ENCODE results near the gene MRPL28.
"Not testable (repeated sequence)": the region's sequence is repeated elsewhere in the genome, so short reads cannot be mapped to it uniquely, and the experiment has no call there.

Gene MRPL28

DNA sequence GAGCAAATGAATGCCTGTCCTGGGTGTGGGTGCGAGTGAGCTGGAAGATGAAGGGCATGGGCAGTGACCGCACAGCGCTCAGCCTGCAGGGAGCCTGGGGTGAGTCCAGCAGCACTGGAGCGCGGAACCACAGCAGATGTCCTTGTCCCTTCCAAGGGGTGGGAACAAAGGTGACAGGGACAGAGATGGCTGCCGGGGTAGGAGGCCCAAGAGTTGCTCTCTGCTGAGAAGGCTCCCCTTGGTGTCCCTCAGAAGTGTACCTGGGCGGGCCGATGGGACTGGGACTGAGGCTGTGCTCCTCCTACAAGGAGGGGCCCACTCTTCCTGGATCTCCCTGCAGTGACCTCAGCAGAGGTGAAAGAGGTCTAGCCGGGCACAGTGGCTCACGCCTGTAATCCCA is 19.0 kb upstream of the MRPL28 start:
- DNase-seq (ENCODE audit: low spot score) = no peak

DNA sequence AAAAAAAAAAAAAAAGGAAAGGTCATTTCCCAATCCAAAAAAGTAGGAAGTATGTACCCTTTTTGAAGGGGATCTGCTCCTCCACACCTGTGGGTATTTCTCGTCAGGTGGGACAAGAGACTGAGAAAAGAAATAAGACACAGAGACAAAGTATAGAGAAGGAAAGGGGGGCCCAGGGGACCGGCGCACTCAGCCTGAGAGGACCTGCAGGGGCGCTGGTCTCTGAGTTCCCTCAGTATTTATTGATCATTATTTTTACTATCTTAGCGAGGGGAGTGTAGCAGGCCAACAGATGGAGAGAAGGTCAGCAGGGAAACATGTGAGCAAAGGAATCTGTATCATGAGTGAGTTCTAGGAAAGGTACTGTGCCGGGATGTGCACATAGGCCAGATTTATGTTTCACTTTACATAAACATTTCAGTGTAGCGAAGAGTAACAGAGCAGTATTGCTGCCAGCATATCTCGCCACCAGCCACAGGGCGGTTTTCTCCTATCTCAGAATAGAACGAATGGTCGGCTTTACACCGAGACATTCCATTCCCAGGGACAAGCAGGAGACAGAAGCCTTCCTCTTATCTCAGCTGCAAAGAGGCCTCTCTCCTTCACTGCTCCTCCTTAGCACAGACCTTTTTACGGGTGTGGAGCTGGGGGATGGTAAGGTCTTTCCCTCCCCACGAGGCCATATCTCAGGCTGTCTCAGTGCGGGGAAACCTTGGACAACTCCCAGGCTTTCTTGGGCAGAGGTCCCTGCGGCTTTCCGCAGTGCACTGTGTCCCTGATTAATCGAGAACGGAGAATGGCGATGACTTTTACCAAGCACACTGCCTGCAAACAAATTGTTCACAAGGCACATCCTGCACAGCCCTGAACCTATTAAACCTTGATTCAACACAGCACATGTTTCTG is 17.7 kb upstream of the MRPL28 start:
- DNase-seq (ENCODE audit: low spot score) = not testable (repeated sequence)

DNA sequence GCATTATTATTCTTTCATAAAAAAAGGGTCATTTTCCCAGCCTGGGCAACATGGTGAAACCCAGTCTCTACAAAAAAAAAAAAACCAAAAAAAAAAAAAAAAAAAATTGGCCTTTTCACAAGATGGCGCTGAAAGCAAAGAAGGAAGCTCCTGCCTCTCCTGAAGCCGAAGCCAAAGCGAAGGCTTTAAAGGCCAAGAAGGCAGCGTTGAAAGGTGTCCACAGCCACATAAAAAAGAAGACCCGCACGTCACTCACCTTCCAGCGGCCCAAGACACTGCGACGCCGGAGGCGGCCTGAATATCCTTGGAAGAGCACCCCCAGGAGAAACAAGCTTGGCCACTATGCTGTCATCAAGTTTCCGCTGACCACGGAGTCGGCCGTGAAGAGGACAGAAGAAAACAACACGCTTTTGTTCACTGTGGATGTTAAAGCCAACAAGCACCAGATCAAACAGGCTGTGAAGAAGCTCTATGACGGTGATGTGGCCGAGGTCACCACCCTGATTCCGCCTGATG is 16.4 kb upstream of the MRPL28 start:
- no peak for DNase-seq (ENCODE audit: low spot score)

DNA sequence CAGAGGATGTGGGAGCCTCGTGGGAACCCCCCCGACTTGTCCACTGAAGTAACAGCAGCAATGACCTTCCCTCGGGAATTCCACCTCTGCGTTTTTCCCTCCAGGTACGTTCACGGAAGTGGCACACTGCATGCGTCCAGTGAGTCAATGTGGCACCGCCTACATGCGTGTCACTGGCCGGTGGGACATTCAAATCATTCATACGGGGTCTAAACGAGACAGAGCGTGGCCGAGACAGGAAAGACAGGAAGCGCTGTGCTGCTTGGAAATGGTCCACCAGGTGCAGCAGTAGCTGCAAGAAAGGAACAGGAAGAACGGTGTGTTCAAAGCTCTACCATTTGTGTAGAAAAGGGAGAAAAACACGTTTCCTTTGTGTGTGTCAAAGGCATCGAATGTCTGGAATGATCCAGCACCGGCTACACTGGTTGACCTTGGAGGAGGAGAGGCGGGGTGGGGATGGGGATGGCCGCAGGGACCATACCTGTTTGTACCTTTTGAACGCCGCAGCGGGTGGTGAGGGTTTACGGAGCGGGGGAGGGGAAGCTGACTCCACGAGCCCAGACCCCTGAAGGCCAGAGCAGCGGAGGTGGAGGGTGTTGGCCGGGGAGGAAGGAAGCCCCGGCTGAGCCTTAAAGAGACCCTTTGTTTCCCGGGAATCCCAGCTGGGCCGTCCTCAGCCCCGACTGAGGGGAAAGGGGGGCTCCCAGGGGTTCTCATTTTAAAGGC is 13.2 kb upstream of the MRPL28 start:
- DNase-seq (ENCODE audit: low spot score) = no peak

DNA sequence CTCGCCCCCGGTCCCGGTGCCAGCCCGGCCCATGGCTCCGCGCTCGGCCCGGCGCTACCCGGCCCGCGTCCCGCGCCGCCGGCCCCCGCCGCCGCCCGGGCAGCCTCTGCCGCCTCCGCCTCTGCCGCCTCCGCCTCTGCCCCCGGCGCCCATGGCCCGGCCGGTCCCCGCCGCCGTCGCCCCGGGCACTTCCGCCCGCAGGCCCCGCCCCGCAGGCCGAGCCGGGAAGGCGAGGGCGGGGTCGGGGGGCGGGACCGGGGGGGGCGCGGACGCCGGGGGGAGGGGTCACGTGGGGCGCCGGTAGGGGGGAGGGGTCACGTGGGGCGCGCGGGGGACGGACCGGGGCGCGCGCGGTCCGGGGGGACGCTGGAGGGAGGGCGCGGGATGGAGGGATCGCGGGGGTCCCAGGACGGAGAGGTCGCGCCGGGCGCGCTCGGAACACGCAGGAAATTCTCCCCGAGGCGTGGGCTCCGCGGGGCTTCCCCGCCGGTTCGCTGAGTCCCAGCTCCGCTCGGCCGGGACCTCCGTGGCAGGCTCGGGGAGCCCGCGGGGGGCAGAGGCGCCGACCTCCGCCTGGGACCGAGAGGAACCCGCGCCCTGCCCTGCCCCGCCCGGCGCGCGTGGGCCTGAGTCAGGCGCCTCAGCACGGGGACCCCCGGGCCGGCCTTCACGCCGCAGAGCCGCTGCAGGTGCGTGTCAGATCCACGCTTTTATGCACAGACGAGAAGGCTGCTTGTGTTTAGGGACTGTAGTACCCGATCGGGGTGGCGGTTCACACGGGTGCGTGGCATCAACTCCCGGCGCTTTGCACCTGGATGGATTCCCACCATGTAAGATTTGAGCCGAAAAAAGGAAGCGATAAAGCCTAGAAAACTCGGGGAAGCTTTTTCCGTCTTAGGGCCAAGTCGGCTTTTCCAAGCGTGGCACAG is 11.7 kb upstream of the MRPL28 start, which contains the start of gene PGAP6:
TSS of gene PGAP6 (minus strand) at position 190 of the 929 bp plus-strand sequence. CDS start at position 33, 157 bp downstream.
- DNase-seq (ENCODE audit: low spot score) = no peak

DNA sequence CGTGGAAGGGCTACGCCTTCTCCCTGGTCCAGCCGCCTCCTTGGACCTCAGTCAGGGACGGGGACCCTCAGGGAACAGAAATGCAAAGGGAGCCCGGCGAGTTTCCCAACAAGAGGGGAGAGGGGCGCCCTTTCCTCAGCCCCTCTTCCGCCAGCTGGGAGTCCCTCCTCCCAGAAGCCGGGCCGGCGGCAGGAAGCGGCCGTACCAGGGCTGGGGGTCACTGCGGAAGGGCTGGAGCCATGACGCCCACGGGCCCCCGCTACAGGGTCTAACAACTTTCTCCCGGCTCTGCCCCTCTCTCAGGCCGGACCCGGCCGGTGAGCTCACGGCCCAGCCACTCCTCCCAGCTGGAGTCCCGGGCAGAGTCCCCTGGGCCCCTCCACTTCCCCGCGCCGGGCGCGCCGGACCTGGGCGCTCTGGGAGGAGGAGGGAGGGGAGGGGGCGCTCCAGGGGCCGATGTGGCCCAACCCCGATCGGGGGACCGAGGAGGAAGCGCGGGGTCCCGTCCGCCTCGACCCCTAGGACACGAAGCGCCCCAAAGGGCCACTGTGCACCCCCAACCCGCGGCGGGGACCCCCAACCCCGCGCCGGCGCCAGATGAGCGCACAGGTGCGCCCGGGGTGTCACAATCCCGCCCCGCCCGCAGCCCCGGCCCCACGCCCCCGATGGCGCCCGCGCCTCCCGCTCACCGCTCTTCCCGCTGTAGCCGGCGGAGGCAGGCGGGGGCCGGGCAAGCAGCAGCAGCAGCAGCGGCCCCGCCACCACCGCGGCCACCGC is 10.9 kb upstream of the MRPL28 start:
- no peak for DNase-seq (ENCODE audit: low spot score)

DNA sequence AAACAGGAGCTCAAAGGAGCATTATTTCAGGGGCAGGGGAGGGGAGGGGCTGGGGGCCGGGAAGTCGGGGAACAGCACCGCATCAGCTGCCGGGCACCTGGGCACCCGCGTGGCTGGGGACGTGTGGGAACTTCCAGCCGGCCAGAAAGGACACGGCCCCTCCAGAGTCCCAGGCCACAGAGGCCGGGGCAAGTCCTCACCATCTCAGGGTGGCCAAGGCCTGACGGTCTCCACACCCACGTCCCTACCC is 10.3 kb upstream of the MRPL28 start:
- no peak for DNase-seq (ENCODE audit: low spot score)

DNA sequence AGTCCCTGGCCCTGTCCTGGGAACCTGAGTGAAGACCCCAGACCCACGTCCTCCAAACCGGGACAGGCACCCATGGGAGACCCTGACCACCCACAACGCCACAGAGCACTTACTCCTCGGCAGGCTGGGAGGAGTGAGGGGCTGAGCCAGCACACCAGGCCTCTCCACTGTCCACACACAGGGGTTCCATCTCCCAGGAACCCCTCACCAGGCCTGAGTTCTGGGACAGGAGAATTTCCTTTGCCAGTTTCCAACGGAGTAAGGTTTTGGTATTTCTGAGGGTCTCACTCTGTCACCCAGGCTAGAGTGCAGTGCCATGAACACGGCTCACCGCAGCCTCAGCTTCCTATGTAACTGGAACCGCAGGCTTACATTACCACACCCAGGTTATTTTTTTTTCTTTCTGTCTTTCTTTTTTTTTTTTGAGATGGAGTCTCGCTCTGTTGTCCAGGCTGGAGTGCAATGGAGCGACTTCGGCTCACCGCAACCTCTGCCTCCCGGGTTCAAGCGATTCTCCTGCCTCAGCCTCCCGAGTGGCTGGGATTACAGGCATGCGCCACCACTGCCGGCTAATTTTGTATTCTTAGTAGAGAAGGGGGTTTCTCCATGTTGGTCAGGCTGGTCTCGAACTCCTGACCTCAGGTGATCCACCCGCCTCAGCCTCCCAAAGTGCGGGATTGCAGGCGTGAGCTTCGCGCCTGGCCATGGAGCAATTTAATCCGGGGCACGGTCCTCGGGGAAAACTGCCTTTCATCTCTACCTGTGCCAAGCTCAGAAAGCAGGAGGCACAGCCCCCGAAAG is 9.8 kb upstream of the MRPL28 start:
- no peak for DNase-seq (ENCODE audit: low spot score)

DNA sequence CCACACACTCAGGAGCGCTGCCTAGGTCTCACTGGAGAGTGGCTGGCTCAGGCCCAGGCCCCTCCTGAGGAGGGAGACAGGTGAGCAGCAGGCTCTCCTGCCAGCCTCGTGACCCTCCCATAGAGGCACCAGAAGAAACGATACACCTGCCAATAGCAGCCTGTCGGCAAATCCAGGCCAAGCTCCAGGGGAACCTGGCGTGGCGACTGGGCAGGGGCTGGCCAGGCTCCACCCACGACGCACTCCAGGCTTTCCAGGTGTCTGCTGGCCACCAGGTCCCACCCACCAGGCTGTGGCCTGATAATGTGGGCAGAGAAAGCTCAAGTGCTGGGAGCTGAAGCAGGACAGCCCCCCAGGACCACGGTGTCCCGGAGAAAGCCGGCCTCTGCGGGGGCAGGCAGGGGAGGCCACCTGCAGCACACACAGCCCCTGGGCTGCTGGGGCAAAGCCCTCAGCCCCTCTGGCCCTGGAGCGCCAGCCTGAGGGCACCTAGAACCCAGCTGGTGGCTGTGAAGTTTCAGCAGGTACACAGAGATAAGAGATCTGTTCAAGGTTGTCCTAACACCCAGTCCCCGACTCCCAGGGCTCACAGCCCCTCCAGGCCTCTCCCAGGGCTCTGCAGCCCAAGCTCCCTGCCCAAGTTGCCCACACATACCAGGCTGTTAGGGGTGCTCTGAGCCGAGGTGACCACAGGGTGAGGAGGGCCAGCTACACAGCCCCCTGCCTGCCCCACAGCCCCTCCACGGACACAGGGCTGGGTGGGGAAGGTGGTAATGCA is 9.0 kb upstream of the MRPL28 start:
- no peak for DNase-seq (ENCODE audit: low spot score)

DNA sequence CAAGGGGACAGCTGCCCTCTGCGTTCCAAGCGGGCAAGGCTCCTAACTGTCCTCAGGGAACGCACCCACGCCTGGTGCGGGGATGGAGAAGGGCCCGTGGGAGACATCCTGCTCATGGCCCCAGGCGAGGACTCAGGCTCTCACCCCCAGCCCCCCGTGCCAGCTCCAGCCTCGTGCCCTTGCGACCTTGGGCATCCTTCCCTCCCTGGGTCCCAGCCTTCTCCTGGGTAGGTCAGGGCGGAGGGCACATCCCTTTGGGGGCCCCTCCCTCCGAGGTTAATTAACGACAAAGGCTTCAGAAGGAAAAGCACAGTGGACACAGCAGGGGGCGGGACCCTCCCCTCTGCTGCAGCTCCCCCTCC is 8.5 kb upstream of the MRPL28 start:
- DNase-seq (ENCODE audit: low spot score) = no peak

DNA sequence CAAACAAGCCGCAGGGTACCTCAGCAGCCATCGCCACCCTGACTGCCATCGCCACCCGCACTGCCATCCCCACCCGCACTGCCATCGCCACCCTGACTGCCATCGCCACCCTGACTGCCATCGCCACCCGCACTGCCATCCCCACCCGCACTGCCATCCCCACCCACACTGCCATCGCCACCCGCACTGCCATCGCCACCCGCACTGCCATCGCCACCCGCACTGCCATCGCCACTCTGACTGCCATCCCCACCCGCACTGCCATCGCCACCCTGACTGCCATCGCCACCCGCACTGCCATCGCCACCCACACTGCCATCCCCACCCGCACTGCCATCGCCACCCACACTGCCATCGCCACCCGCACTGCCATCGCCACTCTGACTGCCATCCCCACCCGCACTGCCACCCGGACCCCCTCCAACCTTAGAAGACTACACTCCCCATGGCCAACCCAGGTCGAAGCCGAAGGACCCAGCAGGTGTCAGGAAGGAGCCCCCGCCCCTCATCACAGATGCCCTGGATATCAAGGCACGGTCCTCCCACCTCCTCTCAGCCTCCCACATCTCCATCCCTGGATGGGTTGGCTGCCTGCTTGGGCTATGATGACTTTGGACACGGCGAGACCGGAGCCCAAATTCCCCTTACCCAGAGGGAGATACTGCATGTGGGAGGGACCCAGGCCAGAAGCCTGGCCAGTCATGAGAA is 7.9 kb upstream of the MRPL28 start:
- DNase-seq (ENCODE audit: low spot score) = not testable (repeated sequence)

DNA sequence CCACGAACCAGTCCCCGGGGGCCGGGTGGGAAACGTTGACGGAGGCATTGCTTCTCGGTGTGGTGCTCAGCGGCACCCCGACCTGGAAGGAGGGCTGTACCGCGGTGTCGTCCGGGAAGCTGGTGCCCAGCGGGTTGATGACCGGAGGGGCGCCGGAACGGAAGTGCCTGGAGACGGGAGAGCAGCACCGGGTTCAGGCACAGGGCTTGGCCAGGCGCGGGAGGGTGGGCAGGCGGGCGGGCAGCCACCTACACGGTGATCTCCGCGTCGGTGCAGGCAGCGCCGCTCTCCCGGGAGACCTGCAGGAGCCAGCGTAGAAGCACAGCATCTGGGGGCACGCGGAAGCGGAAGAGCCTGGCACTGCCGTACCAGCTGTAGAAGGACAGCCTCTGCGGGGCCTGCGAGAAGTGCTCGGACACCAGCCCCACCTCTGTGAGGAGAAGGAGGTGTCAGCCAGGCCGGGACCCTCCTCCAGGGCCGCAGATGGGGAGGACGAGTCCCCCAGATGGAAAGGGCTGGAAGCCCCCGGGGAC is 7.1 kb upstream of the MRPL28 start:
- DNase-seq (ENCODE audit: low spot score) = no peak

DNA sequence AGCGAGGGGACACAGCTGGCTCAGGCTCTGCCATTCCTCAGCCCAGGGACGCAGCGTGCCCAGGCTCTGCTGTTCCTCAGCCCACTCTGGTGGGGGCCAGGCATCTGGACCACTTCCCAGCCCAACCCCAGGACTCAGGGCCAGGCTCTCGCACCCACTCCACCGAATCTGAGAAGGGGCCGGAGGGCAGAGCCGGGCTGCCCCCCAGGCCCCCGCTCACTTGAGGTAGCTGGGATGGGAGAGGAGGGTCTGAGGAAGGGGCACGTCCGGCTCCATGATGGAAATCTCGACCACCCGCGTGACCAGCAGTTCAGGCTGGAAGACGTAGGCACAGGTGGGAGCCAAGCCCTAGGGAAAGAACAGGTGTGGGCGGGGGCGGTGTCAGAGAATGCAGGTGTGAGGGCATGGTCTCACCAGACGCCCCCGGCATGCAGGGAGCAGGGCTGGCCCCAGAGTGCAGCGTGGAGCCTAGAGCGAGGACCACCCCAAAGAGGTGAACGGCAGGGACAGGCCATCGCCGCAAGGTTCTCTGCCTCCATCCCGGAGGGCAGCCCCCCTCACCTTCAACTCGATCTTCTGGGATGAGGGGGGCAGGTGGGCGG is 6.6 kb upstream of the MRPL28 start:
- DNase-seq (ENCODE audit: low spot score) = no peak

DNA sequence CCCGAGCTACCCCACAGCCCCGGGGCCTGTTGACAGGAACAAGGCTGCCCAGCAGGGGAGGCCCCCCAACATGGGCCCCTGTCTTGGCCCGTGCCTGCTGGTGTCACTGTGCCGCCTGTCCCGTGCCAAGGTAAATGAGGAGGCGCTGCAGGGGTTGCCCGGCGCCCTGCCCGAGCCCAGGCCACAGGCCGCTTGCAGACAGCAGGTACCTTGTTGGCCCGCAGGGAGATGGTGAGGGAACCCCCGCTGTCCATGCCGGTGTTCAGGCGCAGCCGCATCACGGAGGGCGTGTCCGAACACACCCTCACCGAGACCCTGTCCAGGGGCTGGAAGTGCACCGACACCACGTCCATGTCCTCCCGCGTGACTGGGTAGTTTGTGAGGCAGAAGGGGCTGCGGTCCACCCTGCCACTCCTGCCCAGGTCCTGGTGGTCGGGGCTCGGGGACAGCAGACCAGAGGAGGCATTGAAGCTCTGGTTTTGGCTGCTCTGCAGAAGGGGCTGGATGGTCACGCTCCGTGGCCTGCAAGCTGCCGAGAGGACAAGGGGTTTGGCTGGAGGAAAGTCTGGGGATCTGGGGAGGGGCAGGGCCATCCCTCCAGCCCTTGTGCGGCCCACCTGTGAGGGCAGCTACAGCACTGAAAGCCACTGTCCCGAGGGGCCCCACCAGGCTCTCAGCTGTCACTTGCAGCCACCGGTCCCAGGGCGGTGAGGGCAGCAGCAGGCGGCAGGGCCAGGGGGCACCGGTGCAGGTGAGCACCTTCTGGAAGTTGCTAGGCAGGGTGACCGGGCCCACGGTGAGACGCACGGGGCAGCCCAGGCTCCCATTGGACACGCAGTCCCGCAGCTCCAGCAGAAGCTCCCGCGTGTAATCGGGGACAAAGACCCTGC is 5.8 kb upstream of the MRPL28 start:
- no peak for DNase-seq (ENCODE audit: low spot score)

DNA sequence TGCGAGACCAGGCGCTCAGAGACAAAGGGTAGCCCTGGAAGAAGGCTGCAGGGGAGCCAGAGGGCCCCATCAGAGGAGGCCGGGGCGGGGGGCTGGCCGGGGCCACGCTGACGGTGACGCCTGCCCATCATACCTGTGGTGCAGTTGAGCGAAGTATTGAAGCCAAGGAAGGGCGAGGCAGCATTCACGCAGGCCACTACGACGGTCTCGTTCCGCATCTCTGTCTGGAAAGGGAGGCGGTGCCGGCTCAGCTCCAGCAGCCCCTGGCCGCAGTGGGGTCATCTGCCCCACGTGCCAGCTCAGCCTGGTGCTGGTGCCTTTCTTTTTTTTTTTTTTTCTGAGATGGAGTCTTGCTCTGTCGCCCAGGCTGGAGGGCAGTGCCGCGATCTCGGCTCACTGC is 4.9 kb upstream of the MRPL28 start:
- no peak for DNase-seq (ENCODE audit: low spot score)

DNA sequence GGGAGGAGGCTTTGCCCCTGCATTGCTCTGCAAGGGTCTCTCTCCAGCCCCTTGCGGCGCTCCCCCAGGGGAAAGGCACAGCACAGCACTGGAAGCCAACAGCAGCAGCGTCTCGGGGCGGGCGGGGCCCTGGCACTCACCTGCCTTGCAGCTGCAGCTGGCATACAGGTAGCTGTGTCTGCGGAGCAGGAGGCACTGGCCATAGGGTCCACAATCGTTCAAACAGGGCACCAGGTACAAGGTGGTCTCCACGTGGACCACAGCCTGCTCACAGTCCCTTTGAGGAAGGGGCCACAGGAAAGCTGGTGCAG is 4.2 kb upstream of the MRPL28 start:
- no peak for DNase-seq (ENCODE audit: low spot score)

DNA sequence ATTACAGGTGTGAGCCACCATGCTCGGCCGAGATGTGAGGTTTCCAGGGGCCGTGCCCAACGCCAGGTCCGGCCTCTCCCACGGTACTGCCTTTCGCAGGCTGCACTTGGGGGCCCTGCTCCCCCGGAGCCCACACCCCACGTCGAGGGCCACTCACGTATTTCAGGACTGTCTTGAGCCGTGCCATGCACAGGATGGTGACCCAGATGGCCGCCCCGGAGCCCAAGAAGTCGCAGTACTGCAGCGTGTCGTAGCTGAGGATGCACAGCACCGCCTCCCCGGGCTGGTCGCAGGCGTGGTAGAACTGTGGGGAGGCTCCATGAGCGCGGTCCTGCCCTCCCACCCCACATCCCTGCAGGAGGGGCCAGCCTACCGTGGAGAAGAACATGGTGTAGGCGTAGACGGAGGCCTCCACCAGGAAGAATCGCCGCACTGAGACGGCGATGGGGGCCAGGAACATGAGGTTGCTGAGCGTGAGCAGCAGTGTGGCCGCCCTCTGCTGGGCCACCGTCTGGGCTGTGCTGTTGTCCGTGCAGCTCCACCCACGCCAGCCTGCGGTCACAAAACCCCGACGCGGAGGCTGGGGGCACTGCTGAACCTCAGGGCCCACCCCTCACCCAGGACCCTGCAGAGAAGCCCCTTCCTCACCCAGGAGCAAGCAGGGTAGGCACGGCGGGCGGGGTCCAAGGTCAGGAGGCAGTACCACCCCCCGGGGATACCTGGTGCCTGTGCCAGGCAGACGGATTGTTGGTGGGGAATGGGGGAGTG is 3.7 kb upstream of the MRPL28 start:
- DNase-seq (ENCODE audit: low spot score) = no peak

Data from left forelimb (tissue), 1 donor.